ENCODE results near the gene TGFBR3.

GRCh38 chr1:91891454-91891853, 5.5 kb upstream of the TGFBR3 start:
- TF ChIP-seq, protein P1, sequence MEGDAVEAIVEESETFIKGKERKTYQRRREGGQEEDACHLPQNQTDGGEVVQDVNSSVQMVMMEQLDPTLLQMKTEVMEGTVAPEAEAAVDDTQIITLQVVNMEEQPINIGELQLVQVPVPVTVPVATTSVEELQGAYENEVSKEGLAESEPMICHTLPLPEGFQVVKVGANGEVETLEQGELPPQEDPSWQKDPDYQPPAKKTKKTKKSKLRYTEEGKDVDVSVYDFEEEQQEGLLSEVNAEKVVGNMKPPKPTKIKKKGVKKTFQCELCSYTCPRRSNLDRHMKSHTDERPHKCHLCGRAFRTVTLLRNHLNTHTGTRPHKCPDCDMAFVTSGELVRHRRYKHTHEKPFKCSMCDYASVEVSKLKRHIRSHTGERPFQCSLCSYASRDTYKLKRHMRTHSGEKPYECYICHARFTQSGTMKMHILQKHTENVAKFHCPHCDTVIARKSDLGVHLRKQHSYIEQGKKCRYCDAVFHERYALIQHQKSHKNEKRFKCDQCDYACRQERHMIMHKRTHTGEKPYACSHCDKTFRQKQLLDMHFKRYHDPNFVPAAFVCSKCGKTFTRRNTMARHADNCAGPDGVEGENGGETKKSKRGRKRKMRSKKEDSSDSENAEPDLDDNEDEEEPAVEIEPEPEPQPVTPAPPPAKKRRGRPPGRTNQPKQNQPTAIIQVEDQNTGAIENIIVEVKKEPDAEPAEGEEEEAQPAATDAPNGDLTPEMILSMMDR (IDR thresholded peaks at IDR 0.05): no peak
- no peak for TF ChIP-seq REST (IDR thresholded peaks at IDR 0.05; ENCODE audit: insufficient read depth in 1 of 2, low read depth in 2 of 2, low read length in 1 of 2)

All from Panc1 (cell line).